H9 (cell line): ENCODE results near the gene SCARB2. TPM values are rescaled to one million over a fixed set of nuclear protein-coding genes. Genes with fewer than 3 reads are reported as not detected.

Experiments
- DNase-seq: peaks from one replicate; pipeline ENCODE4 v3.0.0-alpha.2; 2017
- H2AFZ ChIP-seq: one replicate; pipeline ENCODE4 v1.6.1; 2013; ENCODE audit warnings: mild to moderate bottlenecking, low read length, control low read depth, moderate library complexity
- H2AK5ac ChIP-seq: 2 replicates; pipeline ENCODE4 v1.6.1; 2013; ENCODE audit warnings: low read length, control low read depth, mixed read lengths; ENCODE audit not compliant: insufficient read length
- H2BK120ac ChIP-seq: one replicate; pipeline ENCODE4 v1.6.1; 2013; ENCODE audit warnings: low read depth, mild to moderate bottlenecking, low read length, control low read depth, inconsistent platforms; ENCODE audit not compliant: poor library complexity, severe bottlenecking
- H2BK12ac ChIP-seq: 2 replicates; pipeline ENCODE4 v1.6.1; 2013; ENCODE audit warnings: low read length, control low read depth, mixed read lengths, low read depth; ENCODE audit not compliant: insufficient read length
- H2BK15ac ChIP-seq: 2 replicates; pipeline ENCODE4 v1.6.1; 2013; ENCODE audit warnings: low read depth, low read length, control low read depth
- H2BK20ac ChIP-seq: one replicate; pipeline ENCODE4 v1.6.1; 2013; ENCODE audit warnings: low read depth, mild to moderate bottlenecking, low read length, control low read depth, inconsistent platforms; ENCODE audit not compliant: poor library complexity, severe bottlenecking
- H2BK5ac ChIP-seq: 2 replicates; pipeline ENCODE4 v1.6.1; 2013; ENCODE audit warnings: low read length, control low read depth, mixed read lengths; ENCODE audit not compliant: insufficient read length
- H3K14ac ChIP-seq: 2 replicates; pipeline ENCODE4 v1.6.1; 2013; ENCODE audit warnings: low read length, control low read depth; ENCODE audit not compliant: insufficient read depth
- H3K18ac ChIP-seq: 2 replicates; pipeline ENCODE4 v1.6.1; 2013; ENCODE audit warnings: low read depth, mild to moderate bottlenecking, mixed read lengths, low read length, control low read depth; ENCODE audit not compliant: insufficient read length
- H3K23ac ChIP-seq: 2 replicates; pipeline ENCODE4 v1.6.1; 2013; ENCODE audit warnings: low read length, control low read depth, mixed read lengths, low read depth; ENCODE audit not compliant: insufficient read length
- H3K23me2 ChIP-seq: 2 replicates; pipeline ENCODE4 v1.6.1; 2013; ENCODE audit warnings: low read depth, mild to moderate bottlenecking, mixed read lengths, low read length, control low read depth; ENCODE audit not compliant: insufficient read length, poor library complexity, severe bottlenecking
- H3K27ac ChIP-seq: 2 replicates; pipeline ENCODE4 v1.5.1; 2013; ENCODE audit warnings: low read length, control low read depth, mixed read lengths, low read depth; ENCODE audit not compliant: insufficient read length
- H3K27me3 ChIP-seq: 2 replicates; pipeline ENCODE4 v1.6.1; 2013; ENCODE audit warnings: low read length, control low read depth, inconsistent platforms; ENCODE audit not compliant: insufficient read depth
- H3K4ac ChIP-seq: 2 replicates; pipeline ENCODE4 v1.6.1; 2013; ENCODE audit warnings: low read depth, mild to moderate bottlenecking, control low read depth, inconsistent platforms, low read length, moderate library complexity
- H3K4me1 ChIP-seq: 2 replicates; pipeline ENCODE4 v1.6.1; 2013; ENCODE audit warnings: low read length, control low read depth, inconsistent platforms; ENCODE audit not compliant: insufficient read depth
- H3K4me2 ChIP-seq: 2 replicates; pipeline ENCODE4 v1.6.1; 2013; ENCODE audit warnings: low read length, control low read depth, mixed read lengths; ENCODE audit not compliant: insufficient read length, insufficient read depth
- H3K56ac ChIP-seq: 2 replicates; pipeline ENCODE4 v1.6.1; 2013; ENCODE audit warnings: low read depth, mild to moderate bottlenecking, mixed read lengths, low read length, control low read depth; ENCODE audit not compliant: insufficient read length
- H3K79me1 ChIP-seq: 2 replicates; pipeline ENCODE4 v1.6.1; 2013; ENCODE audit warnings: low read depth, mild to moderate bottlenecking, moderate library complexity, low read length, control low read depth, inconsistent platforms; ENCODE audit not compliant: insufficient read depth, poor library complexity, severe bottlenecking
- H3K79me2 ChIP-seq: 2 replicates; pipeline ENCODE4 v1.6.1; 2013; ENCODE audit warnings: low read length, control low read depth, inconsistent platforms; ENCODE audit not compliant: insufficient read depth
- H3K9ac ChIP-seq: 2 replicates; pipeline ENCODE4 v1.6.1; 2013; ENCODE audit warnings: low read length, control low read depth, mixed read lengths; ENCODE audit not compliant: insufficient read length; ENCODE audit errors: extremely low read depth
- H3K9me3 ChIP-seq: one replicate; pipeline ENCODE4 v1.6.1; 2013; ENCODE audit warnings: low read depth, low read length, inconsistent platforms; ENCODE audit not compliant: control insufficient read depth
- H3T11ph ChIP-seq: one replicate; pipeline ENCODE4 v1.6.1; 2013; ENCODE audit warnings: mild to moderate bottlenecking, low read length, control low read depth, inconsistent platforms
- H4K20me1 ChIP-seq: one replicate; pipeline ENCODE4 v1.6.1; 2013; ENCODE audit not compliant: control insufficient read depth, insufficient read length, insufficient read depth
- H4K5ac ChIP-seq: 2 replicates; pipeline ENCODE4 v1.6.1; 2013; ENCODE audit warnings: low read depth, mild to moderate bottlenecking, mixed read lengths, low read length, control low read depth; ENCODE audit not compliant: insufficient read length
- H4K8ac ChIP-seq: replicated peaks from 2 replicates; pipeline ENCODE4 v1.6.1; 2013; ENCODE audit warnings: low read length, control low read depth, mixed read lengths, low read depth; ENCODE audit not compliant: insufficient read length
- H4K91ac ChIP-seq: 2 replicates; pipeline ENCODE4 v1.6.1; 2013; ENCODE audit warnings: low read depth, mild to moderate bottlenecking, moderate library complexity, mixed read lengths, low read length, control low read depth; ENCODE audit not compliant: insufficient read length
- H3K27ac Mint-ChIP-seq, 3 experiments: 2 replicates in 2 of 3; 3 replicates in 1 of 3; pipeline ENCODE4 v1.8.0; 2020 to 2021; ENCODE audit warnings: mixed read lengths in 3 of 3, mild to moderate bottlenecking in 1 of 3, moderate library complexity in 1 of 3
- H3K27me3 Mint-ChIP-seq: 2 replicates; pipeline ENCODE4 v1.8.0; 2021; ENCODE audit warnings: low read depth, mild to moderate bottlenecking, moderate library complexity, mixed read lengths
- H3K36me3 Mint-ChIP-seq, 3 experiments: 2 replicates in 2 of 3; 3 replicates in 1 of 3; pipeline ENCODE4 v1.8.0; 2020 to 2021; ENCODE audit warnings: low read depth in 3 of 3, mixed read lengths in 3 of 3; ENCODE audit not compliant: insufficient read depth in 1 of 3
- H3K4me1 Mint-ChIP-seq, 2 experiments: 2 replicates each; pipeline ENCODE4 v1.8.0; 2020; ENCODE audit warnings: mixed read lengths in 2 of 2
- H3K4me3 Mint-ChIP-seq, 2 experiments: 2 replicates in 1 of 2; 3 replicates in 1 of 2; pipeline ENCODE4 v1.8.0; 2020 to 2021; ENCODE audit warnings: mild to moderate bottlenecking in 2 of 2, mixed read lengths in 2 of 2, moderate library complexity in 1 of 2
- H3K9me3 Mint-ChIP-seq, 2 experiments: 2 replicates in 1 of 2; 3 replicates in 1 of 2; pipeline ENCODE4 v1.8.0; 2020; ENCODE audit warnings: mild to moderate bottlenecking in 2 of 2, mixed read lengths in 2 of 2, moderate library complexity in 1 of 2
- WGBS: extraction: QIAGEN DNeasy Blood & Tissue Kit; methylation state at CpG from one replicate; pipeline ENCODE4 v1.1.7; 2013; ENCODE audit warnings: missing lambda C conversion rate, low lambda C conversion rate, mixed read lengths; ENCODE audit not compliant: insufficient read length; ENCODE audit errors: extremely low coverage; 5-methylcytosine and 5-hydroxymethylcytosine counted together
- total RNA-seq: library from RNA; stranded (reverse); gene quantifications from 2 replicates; pipeline ENCODE4 v1.2.1, GENCODE V29; 2021
- TF ChIP-seq, protein P1 (sequence below): fragments of 200-600 bp; sonication (generic); conservative IDR thresholded peaks from 3 replicates; pipeline ENCODE4 v1.8.0; 2021; ENCODE audit warnings: antibody characterized with exemption, mild to moderate bottlenecking

SCARB2 gene
- total RNA-seq, 1 experiment from 2014 or later = 36.4 TPM

DNA sequence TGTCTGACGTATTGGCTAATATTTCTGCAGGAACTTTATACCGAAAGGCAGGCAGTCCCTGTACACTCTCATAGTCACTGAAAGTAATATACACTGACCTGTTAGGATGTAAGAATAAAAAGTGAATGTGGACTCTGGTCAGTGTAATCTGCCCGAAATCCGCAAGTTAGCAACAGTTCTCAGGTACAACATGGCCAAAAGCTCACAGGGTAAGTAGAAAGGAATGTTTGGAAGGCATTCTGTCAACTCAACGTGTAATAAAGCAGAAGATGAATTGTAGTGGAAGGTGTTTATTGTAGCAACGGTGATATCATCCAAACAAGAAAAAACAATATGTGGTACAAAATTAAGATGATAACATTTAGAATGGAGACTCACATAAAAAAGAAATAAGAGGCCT is 39.4 kb downstream of the SCARB2 start:
- TF ChIP-seq, protein P1, sequence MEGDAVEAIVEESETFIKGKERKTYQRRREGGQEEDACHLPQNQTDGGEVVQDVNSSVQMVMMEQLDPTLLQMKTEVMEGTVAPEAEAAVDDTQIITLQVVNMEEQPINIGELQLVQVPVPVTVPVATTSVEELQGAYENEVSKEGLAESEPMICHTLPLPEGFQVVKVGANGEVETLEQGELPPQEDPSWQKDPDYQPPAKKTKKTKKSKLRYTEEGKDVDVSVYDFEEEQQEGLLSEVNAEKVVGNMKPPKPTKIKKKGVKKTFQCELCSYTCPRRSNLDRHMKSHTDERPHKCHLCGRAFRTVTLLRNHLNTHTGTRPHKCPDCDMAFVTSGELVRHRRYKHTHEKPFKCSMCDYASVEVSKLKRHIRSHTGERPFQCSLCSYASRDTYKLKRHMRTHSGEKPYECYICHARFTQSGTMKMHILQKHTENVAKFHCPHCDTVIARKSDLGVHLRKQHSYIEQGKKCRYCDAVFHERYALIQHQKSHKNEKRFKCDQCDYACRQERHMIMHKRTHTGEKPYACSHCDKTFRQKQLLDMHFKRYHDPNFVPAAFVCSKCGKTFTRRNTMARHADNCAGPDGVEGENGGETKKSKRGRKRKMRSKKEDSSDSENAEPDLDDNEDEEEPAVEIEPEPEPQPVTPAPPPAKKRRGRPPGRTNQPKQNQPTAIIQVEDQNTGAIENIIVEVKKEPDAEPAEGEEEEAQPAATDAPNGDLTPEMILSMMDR = no peak
- Histone ChIP-seq H3K23me2 (no peaks in the 10 kb centered on the region), H3K4me1 (no peaks in the 10 kb centered on the region), H2BK5ac (no peak overlapping the region), H2BK12ac (no peak overlapping the region), H4K5ac (no peak overlapping the region), H4K20me1 (no peaks in the 10 kb centered on the region), H3T11ph (no peak overlapping the region), H3K79me1 (no peaks in the 10 kb centered on the region), H3K9me3 (no peaks in the 10 kb centered on the region), H3K23ac (no peak overlapping the region), H2AFZ (no peak overlapping the region), H3K9ac (no peak overlapping the region), H2BK15ac (no peak overlapping the region), H3K4ac (no peak overlapping the region), H4K91ac (no peak overlapping the region), H2AK5ac (no peak overlapping the region), H3K27ac (no peak overlapping the region), H3K14ac (no peak overlapping the region), H4K8ac (no peak overlapping the region), H2BK120ac (no peak overlapping the region), H3K4me2 (no peak overlapping the region), H3K79me2 (no peaks in the 10 kb centered on the region), H3K18ac (no peak overlapping the region), H3K27me3 (no peaks in the 10 kb centered on the region), H3K56ac (no peak overlapping the region), H2BK20ac (no peak overlapping the region)
- Mint-ChIP-seq H3K4me3 (no peak overlapping the region), H3K9me3 (no peaks in the 10 kb centered on the region), H3K27me3 (no peaks in the 10 kb centered on the region), H3K4me1 (no peaks in the 10 kb centered on the region), H3K27ac (peak overlapping the region in 1 of 3 experiments; percentile 29; a peak in 3 of 7 replicates), H3K36me3 (peaks cover 3 to 22% (median 21%) of the 10 kb centered on the region in 3 experiments; a peak in 5 of 7 replicates)
- no CpG with 5 or more reads among the region's 6 CpGs for WGBS
- no peak for DNase-seq
